OCI-LY1 (cell line): Measurements from ENCODE around the gene RASA3.

Experiments
- H2AFZ ChIP-seq: fragments of 200-600 bp; sonication (generic), shearing (Covaris generic); 2 replicates; pipeline ENCODE4 v1.6.0; 2014; ENCODE audit warnings: antibody characterized with exemption, mild to moderate bottlenecking, low read length
- H3F3A ChIP-seq: fragments of 200-600 bp; sonication (generic), shearing (Covaris generic); 2 replicates; pipeline ENCODE4 v1.6.0; 2014; ENCODE audit warnings: mild to moderate bottlenecking, antibody characterized with exemption, low read length, moderate library complexity; ENCODE audit not compliant: insufficient read depth
- H3K27ac ChIP-seq: fragments of 200-600 bp; sonication (generic); 2 replicates; pipeline ENCODE4 v1.5.1; 2014; ENCODE audit warnings: low read length, mixed run types, mild to moderate bottlenecking, low read depth; ENCODE audit not compliant: poor library complexity, severe bottlenecking
- H3K27me3 ChIP-seq: fragments of 200-600 bp; sonication (generic); 2 replicates; pipeline ENCODE4 v1.6.0; 2014; ENCODE audit warnings: antibody characterized with exemption, mild to moderate bottlenecking, low read length, moderate library complexity; ENCODE audit not compliant: insufficient read depth
- H3K36me3 ChIP-seq: fragments of 200-600 bp; sonication (generic); 2 replicates; pipeline ENCODE4 v1.6.1; 2014; ENCODE audit warnings: mild to moderate bottlenecking, antibody characterized with exemption, low read length, moderate library complexity, mixed read lengths; ENCODE audit not compliant: insufficient read depth
- H3K4me1 ChIP-seq: fragments of 200-600 bp; sonication (generic); 2 replicates; pipeline ENCODE4 v1.5.1; 2014; ENCODE audit warnings: mild to moderate bottlenecking, low read length, moderate library complexity; ENCODE audit not compliant: insufficient read depth, severe bottlenecking
- H3K4me2 ChIP-seq: fragments of 200-600 bp; sonication (generic), shearing (Covaris generic); 2 replicates; pipeline ENCODE4 v1.6.1; 2014; ENCODE audit warnings: low read length
- H3K4me3 ChIP-seq: fragments of 200-600 bp; sonication (generic); 2 replicates; pipeline ENCODE4 v1.5.1; 2014; ENCODE audit warnings: low read length, low read depth, mild to moderate bottlenecking, mixed read lengths; ENCODE audit not compliant: poor library complexity, severe bottlenecking
- H3K79me2 ChIP-seq: fragments of 200-600 bp; shearing (Covaris generic); 2 replicates; pipeline ENCODE4 v1.6.1; 2016; ENCODE audit warnings: mixed run types, low read length, mixed read lengths; ENCODE audit not compliant: insufficient read depth
- H3K9ac ChIP-seq: fragments of 200-600 bp; sonication (generic), shearing (Covaris generic); 2 replicates; pipeline ENCODE4 v1.6.1; 2014; ENCODE audit warnings: mild to moderate bottlenecking, low read length, mixed read lengths
- H3K9me2 ChIP-seq: fragments of 200-600 bp; sonication (generic), shearing (Covaris generic); 2 replicates; pipeline ENCODE4 v1.6.1; 2014; ENCODE audit warnings: low read depth, mild to moderate bottlenecking, low read length, mixed read lengths
- H3K9me3 ChIP-seq: fragments of 200-600 bp; shearing (Covaris generic); 2 replicates; pipeline ENCODE4 v1.6.1; 2014; ENCODE audit warnings: low read length, mixed read lengths
- H4K20me1 ChIP-seq: fragments of 200-600 bp; sonication (generic), shearing (Covaris generic); 2 replicates; pipeline ENCODE4 v1.6.0; 2016; ENCODE audit warnings: mild to moderate bottlenecking, low read length; ENCODE audit not compliant: insufficient read depth
- EZH2 ChIP-seq: fragments of 200-600 bp; sonication (generic), shearing (Covaris generic); IDR thresholded peaks from 2 replicates; pipeline ENCODE4 v1.8.0; 2017; ENCODE audit warnings: borderline replicate concordance, mixed run types, mild to moderate bottlenecking, antibody characterized with exemption, low read length, moderate library complexity, mixed read lengths
- TF ChIP-seq, protein P1 (sequence below): fragments of 200-600 bp; sonication (generic), shearing (Covaris generic); IDR thresholded peaks from 2 replicates; pipeline ENCODE4 v1.5.1; 2017; ENCODE audit warnings: mild to moderate bottlenecking, antibody characterized with exemption, low read length, moderate library complexity, mixed read lengths

RASA3 gene

DNA sequence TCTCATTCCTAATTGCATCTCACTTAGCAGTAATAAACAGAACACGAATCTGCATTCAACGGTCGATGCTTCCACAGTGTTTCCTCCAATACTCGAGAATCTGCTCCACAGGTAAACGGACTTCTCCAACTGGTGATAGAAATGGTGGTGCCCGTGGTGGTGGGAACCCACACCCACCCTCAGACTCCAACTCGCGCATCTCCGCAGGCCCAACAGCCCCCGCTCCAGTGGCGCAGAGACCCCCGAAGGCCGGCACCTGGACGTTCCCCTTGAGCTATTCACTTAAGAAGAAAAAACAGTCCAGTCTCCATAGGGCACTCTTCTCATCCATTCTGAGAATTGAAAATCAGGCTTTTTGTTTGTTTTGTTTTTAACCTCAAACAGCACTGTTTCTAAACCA, 13.8 kb upstream of the RASA3 start:
- Histone ChIP-seq H3K27ac (peak overlapping the region; percentile 58), H4K20me1 (no peaks in the 10 kb centered on the region), H3F3A (no peaks in the 10 kb centered on the region), H3K4me2 (no peak overlapping the region), H3K9me2 (no peaks in the 10 kb centered on the region), H3K79me2 (no peaks in the 10 kb centered on the region), H3K4me1 (peaks cover 72% of the 10 kb centered on the region), H3K9me3 (no peaks in the 10 kb centered on the region), H3K36me3 (no peaks in the 10 kb centered on the region), H3K4me3 (no peak overlapping the region), H2AFZ (no peak overlapping the region), H3K9ac (no peak overlapping the region), H3K27me3 (peaks cover 6% of the 10 kb centered on the region; the same call in 1 of the 2 replicates)
- TF ChIP-seq, protein P1, sequence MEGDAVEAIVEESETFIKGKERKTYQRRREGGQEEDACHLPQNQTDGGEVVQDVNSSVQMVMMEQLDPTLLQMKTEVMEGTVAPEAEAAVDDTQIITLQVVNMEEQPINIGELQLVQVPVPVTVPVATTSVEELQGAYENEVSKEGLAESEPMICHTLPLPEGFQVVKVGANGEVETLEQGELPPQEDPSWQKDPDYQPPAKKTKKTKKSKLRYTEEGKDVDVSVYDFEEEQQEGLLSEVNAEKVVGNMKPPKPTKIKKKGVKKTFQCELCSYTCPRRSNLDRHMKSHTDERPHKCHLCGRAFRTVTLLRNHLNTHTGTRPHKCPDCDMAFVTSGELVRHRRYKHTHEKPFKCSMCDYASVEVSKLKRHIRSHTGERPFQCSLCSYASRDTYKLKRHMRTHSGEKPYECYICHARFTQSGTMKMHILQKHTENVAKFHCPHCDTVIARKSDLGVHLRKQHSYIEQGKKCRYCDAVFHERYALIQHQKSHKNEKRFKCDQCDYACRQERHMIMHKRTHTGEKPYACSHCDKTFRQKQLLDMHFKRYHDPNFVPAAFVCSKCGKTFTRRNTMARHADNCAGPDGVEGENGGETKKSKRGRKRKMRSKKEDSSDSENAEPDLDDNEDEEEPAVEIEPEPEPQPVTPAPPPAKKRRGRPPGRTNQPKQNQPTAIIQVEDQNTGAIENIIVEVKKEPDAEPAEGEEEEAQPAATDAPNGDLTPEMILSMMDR = no peak
- no peak for TF ChIP-seq EZH2

DNA sequence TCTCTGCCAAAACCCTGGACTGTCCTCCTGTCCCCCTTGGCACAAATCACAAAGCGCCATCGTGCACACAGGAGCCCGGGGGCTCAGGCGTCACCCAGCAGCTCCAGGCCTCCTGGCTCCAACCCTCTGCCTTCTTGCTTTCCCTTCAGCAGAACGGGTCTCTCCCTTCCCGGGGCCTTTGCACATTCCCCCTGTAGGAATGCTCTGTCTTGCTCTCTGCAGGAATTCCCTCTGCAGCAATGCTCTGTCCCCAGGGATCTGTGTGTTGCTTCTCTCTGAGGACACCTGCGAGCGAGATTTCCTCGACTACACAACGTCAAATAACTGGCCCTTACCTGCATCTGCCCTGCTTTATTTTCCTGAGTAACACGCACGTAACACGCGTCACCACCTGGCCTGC, 13.3 kb upstream of the RASA3 start:
- Histone ChIP-seq H2AFZ (no peak overlapping the region), H3K9me3 (no peaks in the 10 kb centered on the region), H3K27ac (peak overlapping the region; percentile 58), H3F3A (no peaks in the 10 kb centered on the region), H3K9ac (no peak overlapping the region), H3K4me1 (peaks cover 68% of the 10 kb centered on the region), H4K20me1 (no peaks in the 10 kb centered on the region), H3K27me3 (peaks cover 6% of the 10 kb centered on the region; the same call in 1 of the 2 replicates), H3K4me3 (no peak overlapping the region), H3K9me2 (no peaks in the 10 kb centered on the region), H3K4me2 (no peak overlapping the region; the same call in 1 of the 2 replicates), H3K79me2 (no peaks in the 10 kb centered on the region), H3K36me3 (no peaks in the 10 kb centered on the region)
- TF ChIP-seq EZH2 = no peak
- TF ChIP-seq, protein P1 = no peak

GRCh38 chr13:114145256-114145655, 12.8 kb upstream of the RASA3 start:
- Histone ChIP-seq H3K36me3 (no peaks in the 10 kb centered on the region), H3K9me2 (no peaks in the 10 kb centered on the region), H3K27me3 (peaks cover 6% of the 10 kb centered on the region; the same call in 1 of the 2 replicates), H4K20me1 (no peaks in the 10 kb centered on the region), H3K4me2 (no peak overlapping the region; the same call in 1 of the 2 replicates), H3K4me1 (peaks cover 72% of the 10 kb centered on the region), H3K9me3 (no peaks in the 10 kb centered on the region), H2AFZ (no peak overlapping the region), H3K27ac (peak overlapping the region; percentile 58), H3K4me3 (no peak overlapping the region), H3K79me2 (no peaks in the 10 kb centered on the region), H3F3A (no peaks in the 10 kb centered on the region), H3K9ac (no peak overlapping the region)
- no peak for TF ChIP-seq EZH2
- TF ChIP-seq, protein P1 = no peak
